ENCODE data around the gene GNL2.

DNA sequence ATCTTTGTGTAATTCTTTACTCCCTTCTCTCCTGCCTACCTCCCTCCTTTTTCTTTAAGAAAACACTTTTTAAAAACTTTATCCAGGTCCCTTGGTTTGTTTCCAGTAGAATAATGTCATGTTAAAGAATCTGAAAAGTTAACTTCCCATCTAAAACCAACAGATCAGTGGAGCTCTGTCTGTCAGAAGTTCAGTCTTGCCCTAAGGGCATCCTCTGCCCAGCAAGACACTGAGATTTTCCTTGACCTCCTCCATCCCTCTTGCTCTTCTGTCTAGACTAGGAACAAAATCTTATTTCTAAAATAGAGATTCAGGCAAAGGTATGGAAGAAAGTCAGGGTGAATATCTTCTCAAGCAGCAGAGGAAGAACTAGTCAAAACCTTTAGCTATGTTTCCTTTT is 5.7 kb upstream of the GNL2 start:
- TF ChIP-seq, protein P1, sequence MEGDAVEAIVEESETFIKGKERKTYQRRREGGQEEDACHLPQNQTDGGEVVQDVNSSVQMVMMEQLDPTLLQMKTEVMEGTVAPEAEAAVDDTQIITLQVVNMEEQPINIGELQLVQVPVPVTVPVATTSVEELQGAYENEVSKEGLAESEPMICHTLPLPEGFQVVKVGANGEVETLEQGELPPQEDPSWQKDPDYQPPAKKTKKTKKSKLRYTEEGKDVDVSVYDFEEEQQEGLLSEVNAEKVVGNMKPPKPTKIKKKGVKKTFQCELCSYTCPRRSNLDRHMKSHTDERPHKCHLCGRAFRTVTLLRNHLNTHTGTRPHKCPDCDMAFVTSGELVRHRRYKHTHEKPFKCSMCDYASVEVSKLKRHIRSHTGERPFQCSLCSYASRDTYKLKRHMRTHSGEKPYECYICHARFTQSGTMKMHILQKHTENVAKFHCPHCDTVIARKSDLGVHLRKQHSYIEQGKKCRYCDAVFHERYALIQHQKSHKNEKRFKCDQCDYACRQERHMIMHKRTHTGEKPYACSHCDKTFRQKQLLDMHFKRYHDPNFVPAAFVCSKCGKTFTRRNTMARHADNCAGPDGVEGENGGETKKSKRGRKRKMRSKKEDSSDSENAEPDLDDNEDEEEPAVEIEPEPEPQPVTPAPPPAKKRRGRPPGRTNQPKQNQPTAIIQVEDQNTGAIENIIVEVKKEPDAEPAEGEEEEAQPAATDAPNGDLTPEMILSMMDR (conservative IDR thresholded peaks at IDR 0.05; ENCODE audit: low read depth, low read length) = no peak
- TF ChIP-seq EZH2 (IDR thresholded peaks at IDR 0.05; ENCODE audit: borderline replicate concordance, low read depth, low read length, poor library complexity, severe bottlenecking) = no peak

All from A673 (cell line).